Prostate gland (tissue), 2 donors: ENCODE results near the gene SORL1. TPM values are rescaled to one million over a fixed set of nuclear protein-coding genes. Genes with fewer than 3 reads are reported as not detected.

Source experiments
- DNase-seq: peaks from one replicate; pipeline ENCODE4 v3.0.0-alpha.2; 2019; ENCODE audit warnings: low spot score
- H3K27ac ChIP-seq, 2 donors: fragments of 200-600 bp; sonication (generic); 2 replicates each; pipeline ENCODE4 v1.5.1; 2017 to 2019
- H3K27me3 ChIP-seq: fragments of 200-600 bp; sonication (generic); replicated peaks from 2 replicates; pipeline ENCODE4 v1.5.1; 2019; ENCODE audit not compliant: insufficient read depth
- H3K36me3 ChIP-seq, 2 donors: fragments of 200-600 bp; sonication (generic); 1 replicate in 1 of 2; 2 replicates in 1 of 2; pipeline versions ENCODE4 v1.5.1 to v1.8.1; 2017 to 2019
- H3K4me1 ChIP-seq: fragments of 200-600 bp; sonication (generic); replicated peaks from 2 replicates; pipeline ENCODE4 v1.5.1; 2019
- H3K4me3 ChIP-seq, 2 donors: fragments of 200-600 bp; sonication (generic); 2 replicates each; pipeline ENCODE4 v1.5.1; 2017 to 2019
- H3K9me3 ChIP-seq: fragments of 200-600 bp; sonication (generic); 2 replicates; pipeline ENCODE4 v1.5.1; 2017
- POLR2A ChIP-seq: fragments of 450-650 bp; IDR thresholded peaks from one replicate; pipeline ENCODE4 v1.6.1; 2016; ENCODE audit warnings: antibody characterized with exemption, mild to moderate bottlenecking
- POLR2AphosphoS5 ChIP-seq: sonication (generic); formaldehyde crosslinking; IDR thresholded peaks from one replicate; pipeline ENCODE4 v1.6.1; 2017; ENCODE audit warnings: antibody characterized with exemption
- WGBS: methylation state at CpG from one replicate; pipeline ENCODE4 v1.1.5; 2018; 5-methylcytosine and 5-hydroxymethylcytosine counted together
- intact Hi-C: fragments of 100-400 bp; cut with DNase I; formaldehyde crosslinking; loops from one replicate; pipeline ENCODE4 v1.14.2; 2022
- total RNA-seq, 2 donors: library from RNA; depleted of rRNA; stranded (reverse); fragments of >200 nt; gene quantifications; one replicate each; pipeline ENCODE4 v1.1.0, GENCODE V29; 2016
- TF ChIP-seq, protein P1 (sequence below), 4 experiments: fragments of 200-600 bp in 2 of 4; fragments of 450-650 bp in 2 of 4; sonication (generic) in 2 of 4; IDR thresholded peaks; 1 replicate in 3 of 4; 2 replicates in 1 of 4; pipeline ENCODE4 v1.5.1; 2016 to 2019; ENCODE audit warnings: antibody characterized with exemption in 4 of 4, mild to moderate bottlenecking in 2 of 4, moderate library complexity in 2 of 4

The SORL1 gene
- total RNA-seq, 2 donors from 2014 or later, result 77.4 to 97.6 TPM

DNA sequence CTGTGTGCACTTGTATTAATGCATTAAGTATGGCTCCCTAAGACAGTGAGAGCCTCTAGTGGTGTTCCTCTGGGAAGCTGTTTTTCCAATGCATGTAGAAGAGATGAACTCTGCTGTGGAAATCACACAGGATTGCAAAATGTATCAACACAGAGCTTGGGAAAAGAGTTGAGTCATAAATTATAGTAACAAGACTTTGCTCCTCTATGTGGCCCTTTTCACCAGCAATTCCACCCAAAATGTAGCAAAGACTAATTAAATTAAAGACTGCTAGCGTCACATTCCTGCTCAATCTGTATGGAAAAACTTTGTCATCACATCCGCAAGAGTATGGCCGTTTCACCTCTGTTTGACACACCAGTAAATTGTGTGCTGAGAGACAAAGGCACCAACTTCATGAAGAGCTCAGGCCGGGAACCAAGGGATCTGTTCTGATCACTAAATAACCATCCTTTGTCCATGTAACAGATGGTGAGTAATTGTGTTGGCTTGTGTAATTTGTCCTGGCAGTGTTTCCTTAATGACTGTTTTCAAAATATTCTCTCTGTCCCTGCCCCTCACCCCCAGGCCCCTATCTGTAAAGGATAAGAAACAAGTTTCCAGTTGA is 209.9 kb downstream of the SORL1 start:
- 70% methylated on average over 4 of the region's 4 CpGs for WGBS
- no peak for TF ChIP-seq POLR2AphosphoS5
- TF ChIP-seq, protein P1, sequence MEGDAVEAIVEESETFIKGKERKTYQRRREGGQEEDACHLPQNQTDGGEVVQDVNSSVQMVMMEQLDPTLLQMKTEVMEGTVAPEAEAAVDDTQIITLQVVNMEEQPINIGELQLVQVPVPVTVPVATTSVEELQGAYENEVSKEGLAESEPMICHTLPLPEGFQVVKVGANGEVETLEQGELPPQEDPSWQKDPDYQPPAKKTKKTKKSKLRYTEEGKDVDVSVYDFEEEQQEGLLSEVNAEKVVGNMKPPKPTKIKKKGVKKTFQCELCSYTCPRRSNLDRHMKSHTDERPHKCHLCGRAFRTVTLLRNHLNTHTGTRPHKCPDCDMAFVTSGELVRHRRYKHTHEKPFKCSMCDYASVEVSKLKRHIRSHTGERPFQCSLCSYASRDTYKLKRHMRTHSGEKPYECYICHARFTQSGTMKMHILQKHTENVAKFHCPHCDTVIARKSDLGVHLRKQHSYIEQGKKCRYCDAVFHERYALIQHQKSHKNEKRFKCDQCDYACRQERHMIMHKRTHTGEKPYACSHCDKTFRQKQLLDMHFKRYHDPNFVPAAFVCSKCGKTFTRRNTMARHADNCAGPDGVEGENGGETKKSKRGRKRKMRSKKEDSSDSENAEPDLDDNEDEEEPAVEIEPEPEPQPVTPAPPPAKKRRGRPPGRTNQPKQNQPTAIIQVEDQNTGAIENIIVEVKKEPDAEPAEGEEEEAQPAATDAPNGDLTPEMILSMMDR (IDR thresholded peaks at IDR 0.05), result no peak
- TF ChIP-seq POLR2A, result no peak
- no peak overlapping the region for H3K27ac ChIP-seq
- H3K4me1 ChIP-seq, result no peaks in the 10 kb centered on the region
- no peak overlapping the region for H3K4me3 ChIP-seq
- no peaks in the 10 kb centered on the region for H3K9me3 ChIP-seq
- no peak for DNase-seq
- no peaks in the 10 kb centered on the region for H3K27me3 ChIP-seq
- intact Hi-C loops, result no loop called here
- H3K36me3 ChIP-seq, result no peaks in the 10 kb centered on the region

DNA sequence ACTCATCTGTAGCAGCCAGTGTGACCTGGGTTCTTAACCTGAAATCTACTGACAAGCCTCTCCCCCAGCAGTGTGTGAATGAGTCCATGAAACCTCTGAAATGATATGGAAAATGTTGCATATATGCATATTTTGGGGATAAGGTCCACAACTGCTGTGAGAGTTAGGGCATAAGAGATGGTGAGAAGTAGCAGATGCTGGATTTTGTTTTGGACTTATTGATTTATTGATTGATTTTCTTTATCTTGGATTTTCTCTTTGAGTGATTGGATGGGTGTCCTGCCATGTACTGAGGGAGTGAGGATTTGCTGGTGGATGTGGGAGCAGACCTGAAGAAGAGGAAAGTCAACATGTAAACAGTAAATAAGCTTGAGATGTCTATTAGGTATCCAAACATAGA is 212.0 kb downstream of the SORL1 start:
- no peaks in the 10 kb centered on the region for H3K4me1 ChIP-seq
- no peaks in the 10 kb centered on the region for H3K27me3 ChIP-seq
- H3K27ac ChIP-seq, result no peak overlapping the region
- intact Hi-C loops, result no loop called here
- H3K36me3 ChIP-seq, result no peaks in the 10 kb centered on the region
- DNase-seq, result no peak
- TF ChIP-seq, protein P1 (IDR thresholded peaks at IDR 0.05), result no peak
- TF ChIP-seq POLR2AphosphoS5, result no peak
- no peak for TF ChIP-seq POLR2A
- no peak overlapping the region for H3K4me3 ChIP-seq
- no peaks in the 10 kb centered on the region for H3K9me3 ChIP-seq

DNA sequence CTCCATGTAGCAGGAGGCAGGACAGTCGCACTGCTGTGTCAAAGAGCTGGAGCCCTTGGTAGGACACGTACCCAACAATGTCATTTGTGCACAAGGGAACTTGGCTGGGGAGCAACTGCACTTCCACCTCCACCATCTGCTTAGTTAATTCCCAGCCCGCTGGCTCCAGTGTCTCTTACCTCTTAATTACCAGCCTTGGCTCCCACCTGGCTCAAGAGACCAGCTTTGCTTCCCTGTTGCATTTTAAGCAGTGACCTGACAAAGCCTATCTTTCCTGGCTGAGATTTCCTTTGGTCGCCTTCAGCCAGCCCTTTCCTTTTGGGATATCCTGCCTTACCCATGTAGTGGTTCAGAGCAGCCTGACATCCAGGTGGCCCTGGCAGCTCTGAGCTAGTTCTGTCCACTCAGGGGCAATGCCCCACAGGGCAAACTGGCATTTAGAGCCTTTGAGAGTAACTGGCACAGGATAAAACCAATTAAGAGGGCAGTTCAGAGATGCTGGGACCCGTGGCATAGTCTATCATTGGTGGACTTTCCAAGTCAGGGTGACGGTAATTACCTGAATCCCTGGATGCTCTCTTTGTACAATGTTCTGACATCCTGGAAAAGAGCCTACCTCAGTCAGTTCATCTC is 213.2 kb downstream of the SORL1 start:
- WGBS, result 94% methylated on average over 6 of the region's 6 CpGs
- no peak for DNase-seq
- H3K36me3 ChIP-seq, result no peaks in the 10 kb centered on the region
- H3K4me1 ChIP-seq, result no peaks in the 10 kb centered on the region
- H3K27me3 ChIP-seq, result no peaks in the 10 kb centered on the region
- no peaks in the 10 kb centered on the region for H3K9me3 ChIP-seq
- intact Hi-C loops, result no loop called here
- TF ChIP-seq POLR2A (no peak), POLR2AphosphoS5 (no peak)
- TF ChIP-seq, protein P1 (IDR thresholded peaks at IDR 0.05), result no peak
- no peak overlapping the region for H3K4me3 ChIP-seq
- H3K27ac ChIP-seq, result no peak overlapping the region

DNA sequence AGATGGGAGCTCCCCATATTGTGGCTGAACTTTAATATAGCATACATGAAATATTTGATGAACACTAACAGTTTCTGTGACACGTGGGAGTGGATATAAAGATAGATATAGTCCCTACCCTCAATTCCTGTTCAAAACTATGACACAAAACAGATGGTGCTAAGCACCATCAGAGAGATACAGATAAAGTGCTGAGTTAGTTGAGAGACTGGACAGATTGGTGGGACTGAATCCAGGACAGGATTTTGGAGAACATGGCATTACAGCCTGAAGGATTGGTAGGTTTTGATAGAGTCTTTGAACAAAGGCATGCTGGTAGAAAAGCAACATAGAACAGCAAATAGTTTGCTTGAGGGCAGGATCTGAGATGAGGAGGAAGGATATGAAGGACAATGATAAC is 215.7 kb downstream of the SORL1 start:
- no peaks in the 10 kb centered on the region for H3K4me1 ChIP-seq
- H3K27me3 ChIP-seq, result no peaks in the 10 kb centered on the region
- intact Hi-C loops, result no loop called here
- no peaks in the 10 kb centered on the region for H3K9me3 ChIP-seq
- no peak overlapping the region for H3K27ac ChIP-seq
- H3K36me3 ChIP-seq, result no peaks in the 10 kb centered on the region
- DNase-seq, result no peak
- H3K4me3 ChIP-seq, result no peak overlapping the region
- TF ChIP-seq POLR2AphosphoS5 (no peak), POLR2A (no peak)
- TF ChIP-seq, protein P1 (IDR thresholded peaks at IDR 0.05), result no peak
- 96% methylated on average over 1 of the region's 1 CpG for WGBS

DNA sequence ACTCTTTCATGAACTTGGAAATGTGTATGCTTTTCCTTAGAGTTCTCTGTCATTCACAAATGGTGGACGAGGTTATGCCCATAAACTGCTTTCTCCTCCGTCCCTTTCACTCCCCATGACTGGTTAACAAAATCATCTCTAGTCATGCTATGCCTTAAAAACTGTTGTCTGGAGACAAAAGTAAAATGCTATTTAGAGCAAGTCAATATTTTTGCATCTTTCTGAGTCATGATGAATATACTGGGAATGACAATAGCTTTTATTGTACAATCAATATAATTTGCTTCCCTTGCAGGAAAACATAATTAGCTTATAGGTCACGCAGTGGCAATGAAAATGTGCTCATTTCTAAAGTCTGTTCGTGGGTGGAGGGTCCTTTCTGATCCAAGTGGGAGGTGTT is 217.3 kb downstream of the SORL1 start:
- no peaks in the 10 kb centered on the region for H3K9me3 ChIP-seq
- 75% methylated on average over 4 of the region's 4 CpGs for WGBS

More for the DNA sequence above, 217.3 kb downstream of the SORL1 start:
- TF ChIP-seq POLR2A (no peak), POLR2AphosphoS5 (no peak)
- TF ChIP-seq, protein P1 (IDR thresholded peaks at IDR 0.05), result no peak
- no peak overlapping the region for H3K27ac ChIP-seq
- intact Hi-C loops, result no loop called here
- no peak for DNase-seq
- no peaks in the 10 kb centered on the region for H3K36me3 ChIP-seq
- no peak overlapping the region for H3K4me3 ChIP-seq
- H3K4me1 ChIP-seq, result no peaks in the 10 kb centered on the region
- no peaks in the 10 kb centered on the region for H3K27me3 ChIP-seq
